ENCODE data around the gene IRF1.
A peak's percentile ranks its signal among the peaks of the same experiment; 100 is the strongest.
"Not testable (repeated sequence)": the region's sequence is repeated elsewhere in the genome, so short reads cannot be mapped to it uniquely, and the experiment has no call there.

Gene IRF1

DNA sequence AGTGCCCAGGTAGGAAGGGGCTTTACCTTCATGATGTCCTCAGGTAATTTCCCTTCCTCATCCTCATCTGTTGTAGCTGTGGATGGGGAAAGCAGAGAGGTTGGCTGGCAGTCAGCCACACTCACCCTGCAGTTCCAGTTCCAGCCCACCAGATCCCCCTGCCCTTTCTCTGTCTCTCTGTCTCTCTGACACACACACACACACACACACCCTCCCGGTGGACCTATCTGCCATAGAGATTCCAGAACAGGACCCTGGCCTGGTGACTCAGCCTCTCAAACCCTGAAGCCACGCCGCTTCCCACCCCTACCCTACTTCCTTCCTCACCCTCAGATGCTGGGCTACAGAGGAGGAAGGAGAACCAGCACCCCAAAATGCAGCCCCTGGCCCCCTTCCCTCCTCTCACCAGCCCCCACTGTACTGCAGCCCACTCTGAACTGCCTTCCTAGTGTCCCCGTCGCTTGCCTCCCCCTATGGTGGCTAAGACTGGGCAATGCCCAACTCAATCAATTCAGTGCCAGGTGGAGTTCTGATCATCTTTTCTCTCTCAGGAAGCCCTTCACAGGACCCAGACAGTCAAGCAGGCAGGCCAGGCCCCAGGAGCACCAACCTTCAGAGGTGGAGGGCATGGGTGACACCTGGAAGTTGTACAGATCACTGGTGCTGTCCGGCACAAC is 4.8 kb downstream of the IRF1 start:
- no peak for DNase-seq

DNA sequence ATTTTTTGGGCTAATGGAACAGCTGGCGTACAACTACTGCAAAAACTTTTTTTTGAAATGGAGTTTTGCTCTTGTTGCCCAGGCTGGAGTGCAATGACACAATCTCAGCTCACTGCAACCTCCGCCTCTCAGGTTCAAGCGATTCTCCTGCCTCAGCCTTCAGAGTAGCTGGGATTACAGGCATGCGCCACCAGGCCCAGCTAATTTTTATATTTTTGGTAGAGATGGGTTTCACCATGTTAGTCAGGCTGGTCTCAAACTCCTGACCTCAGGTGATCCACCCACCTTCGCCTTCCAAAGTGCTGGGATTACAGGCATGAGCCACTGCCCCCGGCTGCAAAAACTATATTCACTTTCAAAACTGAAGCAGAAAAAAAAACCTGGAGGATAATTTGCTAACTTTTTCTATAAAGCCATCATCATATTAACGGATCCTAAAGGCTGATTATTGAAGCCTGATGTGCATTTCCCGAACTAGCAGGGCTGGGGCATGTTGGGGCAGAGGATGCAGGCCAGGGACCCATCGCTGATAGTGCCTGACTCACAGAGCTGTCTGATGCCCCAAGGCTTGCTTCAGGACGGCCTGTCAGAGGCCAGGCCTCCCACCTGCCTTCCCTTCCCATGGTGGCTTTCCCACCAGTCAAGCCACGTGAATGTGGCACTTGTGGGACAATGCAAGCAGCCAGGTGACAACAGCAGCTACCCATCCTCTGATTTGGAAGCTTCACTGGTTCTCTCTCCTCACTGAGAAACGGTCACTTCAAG is 5.5 kb downstream of the IRF1 start:
- DNase-seq = not testable (repeated sequence)

DNA sequence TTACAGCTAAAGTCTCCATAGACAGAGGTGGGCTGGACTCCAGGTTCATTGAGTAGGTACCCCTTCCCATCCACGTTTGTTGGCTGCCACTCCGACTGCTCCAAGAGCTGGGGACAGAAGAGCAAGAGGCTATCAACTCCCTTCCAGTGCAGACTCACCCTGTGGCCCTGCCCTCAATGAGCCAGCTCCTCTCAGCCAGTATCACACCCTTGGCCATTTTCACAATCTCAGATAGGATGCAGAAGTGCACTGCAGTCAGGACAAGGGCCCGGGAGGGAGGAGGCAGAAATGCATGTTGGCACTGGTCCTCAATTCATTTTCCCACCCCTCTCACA is 6.2 kb downstream of the IRF1 start:
- no peak for DNase-seq

DNA sequence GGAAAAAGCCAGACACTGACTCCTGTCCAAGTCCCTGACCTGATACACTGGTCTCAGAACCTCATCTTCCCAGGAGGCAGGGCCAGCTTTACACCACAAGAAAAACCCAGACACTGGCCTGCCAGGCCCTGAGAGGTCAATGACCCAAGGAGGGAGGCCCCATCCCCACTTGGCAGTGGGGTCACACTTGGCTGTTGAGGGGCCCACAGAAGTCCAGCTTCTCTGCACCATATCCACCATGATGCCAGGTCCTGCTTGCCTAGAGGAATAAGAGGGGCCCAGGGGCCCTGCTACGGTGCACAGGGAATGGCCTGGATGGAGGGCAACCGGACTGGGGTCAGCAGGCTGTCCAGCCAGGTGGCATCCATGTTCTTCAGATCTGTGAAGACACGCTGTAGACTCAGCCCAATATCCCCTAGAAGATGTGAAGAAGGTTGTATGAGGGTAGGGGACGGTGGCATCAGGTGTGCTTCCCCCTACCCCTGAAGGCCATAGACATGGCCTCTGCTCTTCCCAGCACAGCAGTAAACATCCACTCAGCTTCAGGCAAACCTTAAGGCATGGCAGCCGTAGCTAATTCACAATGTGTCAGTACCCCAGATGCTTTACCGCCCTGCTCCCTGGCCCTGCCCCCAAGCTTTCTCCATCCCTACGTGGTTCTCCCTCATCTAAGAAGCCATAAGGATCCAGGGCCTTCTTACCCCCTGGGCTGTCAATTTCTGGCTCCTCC is 6.7 kb downstream of the IRF1 start:
- DNase-seq = no peak

DNA sequence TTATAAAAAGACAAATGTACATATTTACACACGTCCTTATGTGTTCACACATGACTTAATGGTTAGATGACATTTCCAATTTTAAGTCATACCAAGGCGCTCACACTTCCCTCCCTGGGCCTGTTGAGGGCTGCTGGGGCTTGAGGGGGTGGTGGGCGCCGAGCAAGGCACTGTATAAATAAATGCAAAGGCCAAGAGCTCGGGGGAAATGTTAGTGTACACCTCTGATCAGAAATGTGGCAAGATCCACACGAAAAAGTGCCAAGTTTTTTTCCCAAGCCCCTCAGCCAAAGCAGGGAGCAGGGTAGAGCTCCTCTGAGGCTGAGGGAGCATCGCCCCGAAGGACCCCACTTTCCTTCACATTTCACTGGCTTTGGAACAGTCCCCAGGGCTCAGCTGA is 7.5 kb downstream of the IRF1 start:
- no peak for DNase-seq

DNA sequence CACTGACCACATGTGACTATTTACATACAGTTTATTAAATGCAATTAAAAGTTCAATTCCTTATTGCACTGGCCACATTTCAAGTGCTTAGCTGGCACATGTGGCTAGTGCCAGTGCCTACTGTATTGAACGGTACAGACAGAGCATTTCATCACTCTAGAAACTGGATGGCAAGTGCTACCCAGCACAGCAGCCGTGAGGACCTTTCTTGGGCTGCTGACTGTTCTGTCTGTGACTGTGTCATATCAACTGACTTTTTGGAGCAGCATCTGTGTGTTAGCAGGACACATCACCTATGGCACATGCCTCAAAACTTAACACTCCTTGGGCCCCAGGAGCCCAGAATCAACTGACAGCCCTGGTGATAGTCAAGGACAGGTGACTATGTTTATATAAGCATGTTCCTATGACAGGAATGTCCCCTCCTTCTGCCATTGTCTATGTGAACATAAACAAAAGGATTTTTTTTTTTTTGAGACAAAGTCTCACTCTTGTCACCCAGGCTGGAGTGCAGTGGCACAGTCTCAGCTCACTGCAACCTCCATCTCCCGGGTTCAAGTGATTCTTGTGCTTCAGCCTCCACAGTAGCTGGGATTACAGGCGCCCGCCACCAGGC is 8.9 kb downstream of the IRF1 start:
- DNase-seq = no peak

DNA sequence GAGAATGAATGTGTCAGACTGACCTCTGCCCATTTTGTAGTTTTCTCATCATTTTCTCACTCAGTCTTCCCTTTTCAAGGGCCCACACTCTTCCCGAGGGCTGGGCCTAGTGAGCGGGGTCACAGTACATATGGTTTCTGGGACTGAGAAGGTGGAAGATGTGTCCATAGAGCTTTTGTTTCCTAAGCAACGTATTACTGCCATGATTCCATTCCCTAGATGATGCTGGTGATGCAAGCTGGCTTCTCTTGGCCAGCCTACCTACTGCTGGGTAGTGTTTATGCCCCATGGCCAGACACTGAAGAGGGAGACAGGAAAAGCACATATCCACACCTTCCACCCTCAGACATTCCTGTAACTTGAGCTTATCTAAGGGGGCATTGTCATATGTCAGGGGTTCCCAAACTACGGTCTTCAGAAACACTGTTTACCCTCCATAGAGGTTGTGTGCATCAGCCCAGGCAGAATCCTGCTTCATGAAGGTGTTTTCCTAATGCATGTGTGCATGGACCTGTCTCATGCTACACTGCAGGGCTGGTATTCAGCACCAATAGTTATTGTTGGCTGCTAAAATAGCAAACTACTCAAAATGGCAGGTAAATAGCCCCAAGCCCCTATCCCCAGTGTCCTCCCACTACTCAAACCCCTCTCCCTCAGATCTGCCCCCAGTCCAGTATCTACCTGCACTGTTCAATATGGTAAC is 9.5 kb downstream of the IRF1 start:
- no peak for DNase-seq

DNA sequence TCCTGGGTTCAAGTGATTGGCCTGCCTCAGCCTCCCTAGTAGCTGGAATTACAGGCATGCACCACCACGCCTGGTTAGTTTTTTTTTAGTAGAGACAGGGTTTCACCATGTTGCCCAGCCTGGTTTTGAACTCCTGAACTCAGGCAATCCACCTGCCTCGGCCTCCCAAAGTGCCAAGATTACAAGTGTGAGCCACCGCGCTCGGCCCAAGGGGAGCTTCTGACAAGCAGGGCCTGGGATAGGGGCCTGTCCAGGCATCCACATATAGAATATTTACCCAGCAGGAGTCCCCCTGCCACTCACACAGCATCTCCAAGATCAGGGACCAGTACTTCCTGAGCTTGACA is 10.1 kb downstream of the IRF1 start:
- no peak for DNase-seq

DNA sequence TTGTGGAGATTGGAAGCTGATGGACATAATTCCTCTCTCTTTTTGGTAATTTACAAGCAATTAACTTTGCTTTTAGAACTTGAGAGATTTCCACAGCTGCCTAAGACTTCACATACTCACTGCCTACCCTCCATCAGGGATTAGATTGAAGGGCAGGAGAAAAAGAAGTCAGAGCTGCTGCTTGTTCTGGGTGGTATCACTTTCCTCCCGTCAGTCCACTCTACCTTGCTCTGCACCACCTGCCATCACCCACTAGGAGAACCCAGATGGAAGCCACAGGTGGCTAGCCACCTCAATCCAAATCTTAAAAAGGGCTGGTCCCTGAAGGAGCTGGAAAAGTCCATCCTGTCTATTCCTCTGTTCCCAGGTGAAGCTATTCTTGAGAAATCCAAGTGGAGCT is 10.5 kb downstream of the IRF1 start:
- DNase-seq = no peak

DNA sequence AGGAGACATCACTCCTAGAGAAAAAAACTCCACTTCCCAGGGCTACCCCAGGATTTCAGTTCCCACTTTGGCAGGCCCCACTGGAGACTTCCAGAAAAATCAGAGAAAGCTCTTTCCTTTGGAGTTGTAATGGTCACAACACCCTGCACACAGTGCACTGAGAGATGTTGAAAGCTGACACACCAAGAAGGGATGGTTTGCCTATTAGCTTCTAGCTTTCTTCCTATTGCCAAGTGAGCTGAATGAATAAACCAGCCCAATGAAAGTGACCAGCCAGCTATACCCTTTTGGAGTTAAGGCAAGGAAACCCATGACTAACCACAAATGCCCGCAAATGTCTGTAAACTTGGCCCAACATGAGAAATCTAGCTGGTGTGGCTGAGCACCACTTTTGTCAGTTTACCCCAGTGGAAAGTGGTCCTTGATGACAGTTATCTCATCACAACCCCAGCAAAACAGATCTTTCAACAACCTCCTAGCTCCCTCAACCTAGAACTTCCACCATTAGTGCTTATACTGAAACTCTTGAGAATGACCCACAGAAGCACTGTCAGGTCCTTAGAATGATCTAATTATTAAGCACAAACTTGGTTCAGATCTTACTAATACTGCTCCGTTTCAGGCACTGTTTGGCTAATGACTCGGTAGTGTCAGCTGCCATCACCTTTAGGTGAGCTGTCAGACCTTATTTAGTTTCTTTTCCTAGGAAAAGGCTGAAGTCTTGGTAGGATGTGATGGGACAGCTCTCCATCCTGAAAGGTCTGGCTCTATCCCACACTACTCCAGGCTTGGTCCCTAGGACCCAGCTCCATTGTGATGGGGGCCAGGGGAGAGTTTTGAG is 11.2 kb downstream of the IRF1 start:
- DNase-seq = no peak

DNA sequence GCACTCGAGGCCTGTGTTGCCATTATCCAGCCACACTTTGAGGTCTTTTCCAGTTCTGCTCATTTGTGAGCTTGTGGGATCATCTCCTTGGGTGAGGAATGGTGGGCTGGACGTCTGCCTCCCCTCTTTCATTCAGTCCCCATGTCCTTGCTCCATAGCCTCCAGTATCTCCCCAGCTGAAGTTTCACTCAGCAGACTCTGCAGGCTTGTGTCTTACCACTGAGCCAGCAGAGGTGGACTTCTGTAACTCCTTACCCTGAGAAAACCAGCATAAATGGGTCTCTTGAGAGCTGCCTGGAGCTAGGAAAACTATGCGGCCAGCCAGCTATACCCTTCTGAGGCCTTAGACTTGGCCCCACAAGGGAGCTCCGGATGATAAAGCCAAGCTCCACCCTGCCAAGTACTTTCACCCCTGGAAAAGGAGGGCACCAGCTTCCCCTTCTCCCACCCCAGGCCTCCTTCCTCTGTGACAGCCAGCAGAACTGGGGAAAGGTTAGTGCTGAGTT is 12.2 kb downstream of the IRF1 start:
- no peak for DNase-seq

DNA sequence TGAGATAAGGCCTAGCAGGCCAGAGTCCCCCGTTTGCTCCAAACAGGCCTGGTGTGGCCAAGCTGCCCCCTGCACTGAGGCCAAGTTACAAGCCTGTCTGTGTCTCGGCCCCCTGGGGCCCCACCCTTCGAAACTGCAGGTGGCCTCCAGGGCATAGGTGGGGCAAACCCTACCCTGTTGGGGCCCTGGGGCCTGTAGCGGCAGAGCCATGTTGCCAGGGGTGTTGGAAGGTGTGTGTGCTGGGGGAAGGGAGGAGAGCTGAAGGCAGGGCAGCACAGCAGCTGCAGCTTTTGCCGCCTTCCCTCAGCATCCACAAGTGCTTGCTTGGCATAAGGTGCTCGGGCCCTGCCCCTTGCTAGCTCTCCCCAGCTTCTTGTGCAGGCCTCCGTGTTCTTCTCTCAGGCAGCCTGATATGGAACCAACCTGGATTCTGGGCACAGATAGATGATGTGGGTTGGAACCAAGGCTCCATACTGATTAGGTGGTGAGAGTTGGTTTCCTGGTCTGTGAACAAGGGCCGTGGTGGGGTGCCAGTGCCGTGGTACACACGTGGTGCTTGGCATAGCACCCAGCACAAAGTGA is 12.7 kb downstream of the IRF1 start:
- DNase-seq = peak; percentile 2

DNA sequence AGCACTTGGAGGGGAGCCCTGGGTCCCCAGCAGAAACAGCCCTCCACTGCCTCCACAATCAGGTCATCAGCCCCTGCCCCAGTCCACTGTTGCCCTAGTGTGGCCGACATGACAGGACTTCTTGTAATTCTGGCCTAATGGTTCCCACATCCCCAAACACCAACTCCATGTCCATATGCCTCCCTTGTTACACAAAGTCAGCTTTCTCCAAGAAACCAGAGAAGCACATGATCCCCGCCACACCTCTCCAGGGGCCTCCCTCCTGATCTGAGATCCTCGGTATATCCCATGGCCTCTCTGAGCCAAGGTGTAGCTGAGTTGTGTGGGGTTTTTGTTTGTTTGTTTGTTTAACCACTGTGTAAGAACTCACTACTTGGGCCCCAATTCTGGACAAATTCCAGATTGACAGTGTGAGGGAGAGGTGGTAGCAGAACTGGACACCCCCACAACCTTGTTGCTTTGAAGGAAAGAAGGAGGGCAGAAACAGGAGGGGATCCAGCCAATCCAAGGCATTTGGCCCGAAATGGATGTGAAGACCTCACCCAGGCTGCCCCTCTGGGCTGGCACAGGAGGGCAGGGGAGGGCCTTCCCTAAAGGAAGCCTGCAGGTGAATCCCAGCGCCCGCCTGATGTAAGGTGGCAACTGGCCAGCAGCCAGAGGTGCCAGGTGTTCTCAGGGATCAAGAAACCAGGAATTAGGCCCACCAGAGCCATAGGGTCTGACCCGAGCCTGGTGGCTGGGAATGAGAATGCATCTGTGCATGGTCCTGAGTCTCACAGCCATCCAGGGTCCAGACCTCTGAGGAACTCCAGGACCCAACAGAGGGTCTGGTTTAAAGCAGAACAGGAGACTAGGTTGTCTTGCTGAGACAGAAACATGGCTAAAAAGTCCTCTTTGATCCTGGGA is 13.4 kb downstream of the IRF1 start:
- DNase-seq = peak; percentile 60

DNA sequence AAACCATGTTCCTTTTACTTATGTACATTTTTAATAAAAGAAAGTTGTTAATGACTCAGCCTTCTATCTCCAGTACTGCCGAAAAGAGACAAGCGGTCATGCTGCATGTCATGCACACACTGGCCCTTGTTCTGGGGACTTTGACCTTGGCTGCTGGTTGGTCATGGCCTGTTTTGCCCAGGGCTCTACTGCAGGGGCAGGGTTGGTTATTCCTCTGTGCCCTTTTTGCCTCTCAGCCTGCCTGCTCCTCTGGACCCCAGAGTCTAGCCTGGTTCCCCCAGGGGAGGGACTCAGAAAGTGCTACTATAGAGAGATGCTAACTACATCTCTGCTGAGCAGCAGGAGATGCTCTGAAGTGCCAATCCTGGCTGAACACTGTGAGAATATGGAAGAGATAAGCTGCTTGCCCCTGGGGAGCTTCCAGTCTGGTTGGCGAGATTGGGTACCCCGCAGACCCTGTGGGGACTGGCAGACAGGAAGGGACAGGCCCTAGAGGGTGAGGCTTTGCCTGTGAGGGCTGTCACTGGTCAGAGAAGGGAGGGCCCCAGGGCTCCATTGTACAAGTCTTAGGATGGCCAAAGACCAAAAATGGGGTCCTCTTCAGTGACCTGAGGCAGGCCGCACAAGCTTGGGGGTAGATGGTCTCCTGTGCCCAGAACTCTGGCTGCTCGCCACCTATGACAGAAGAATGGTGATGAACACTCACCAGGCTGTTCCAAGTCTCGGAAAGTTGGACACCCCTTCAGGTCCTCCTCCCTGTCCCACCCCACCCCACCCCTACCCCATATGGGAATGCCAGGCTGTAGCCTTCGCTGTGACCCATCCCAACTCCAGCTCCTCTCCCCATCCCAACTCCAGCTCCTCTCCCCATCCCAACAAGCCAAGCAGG is 14.3 kb downstream of the IRF1 start:
- DNase-seq = no peak

DNA sequence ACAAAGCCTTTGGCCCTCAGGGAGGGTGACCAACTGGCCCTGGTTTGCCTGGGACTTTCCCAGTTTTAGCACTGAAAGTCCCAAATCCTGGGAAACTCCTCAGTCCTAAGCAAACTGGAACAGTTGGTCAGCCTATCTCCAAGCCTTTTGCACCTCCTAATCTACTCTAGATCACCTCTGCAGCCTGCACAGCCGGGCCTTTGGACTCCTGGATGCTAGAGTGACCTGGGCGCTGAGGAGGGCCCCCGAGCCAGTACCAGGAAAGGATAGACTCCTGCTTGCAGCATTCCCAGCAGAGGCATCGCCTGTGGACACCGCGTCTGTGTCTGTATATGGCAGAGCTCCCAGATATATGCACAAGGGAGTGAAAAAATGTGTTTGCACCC is 15.1 kb downstream of the IRF1 start:
- no peak for DNase-seq

DNA sequence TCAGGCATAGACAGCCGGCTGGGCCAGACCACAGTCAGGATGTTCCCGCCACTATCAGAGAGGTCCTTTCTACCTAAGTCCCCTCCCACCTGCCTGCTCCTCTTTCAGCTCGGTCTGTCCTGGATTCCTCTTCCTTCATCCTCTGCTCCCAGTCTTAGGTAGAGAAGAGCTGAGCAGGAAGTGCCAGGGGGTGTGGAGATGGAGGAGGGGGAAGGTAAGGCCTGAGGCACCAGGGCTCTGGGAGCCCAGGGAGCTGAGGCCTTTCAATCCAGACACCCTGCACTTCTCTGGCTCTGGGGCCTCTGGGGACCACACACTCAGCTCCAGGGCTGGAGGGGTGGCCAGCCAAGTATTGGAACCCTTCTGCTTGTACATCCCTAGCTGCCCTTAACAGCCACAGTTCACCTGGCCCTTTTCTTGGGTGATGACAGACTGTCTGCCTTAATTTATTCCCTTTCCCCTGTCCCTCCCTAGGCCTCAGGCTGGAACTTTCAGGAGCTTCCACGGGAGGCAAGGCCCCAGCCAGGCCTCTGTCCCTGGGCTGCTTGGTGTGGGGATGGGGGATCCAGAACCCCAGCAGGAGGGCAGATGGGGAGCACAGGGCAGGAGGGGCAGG is 15.6 kb downstream of the IRF1 start:
- DNase-seq = no peak

DNA sequence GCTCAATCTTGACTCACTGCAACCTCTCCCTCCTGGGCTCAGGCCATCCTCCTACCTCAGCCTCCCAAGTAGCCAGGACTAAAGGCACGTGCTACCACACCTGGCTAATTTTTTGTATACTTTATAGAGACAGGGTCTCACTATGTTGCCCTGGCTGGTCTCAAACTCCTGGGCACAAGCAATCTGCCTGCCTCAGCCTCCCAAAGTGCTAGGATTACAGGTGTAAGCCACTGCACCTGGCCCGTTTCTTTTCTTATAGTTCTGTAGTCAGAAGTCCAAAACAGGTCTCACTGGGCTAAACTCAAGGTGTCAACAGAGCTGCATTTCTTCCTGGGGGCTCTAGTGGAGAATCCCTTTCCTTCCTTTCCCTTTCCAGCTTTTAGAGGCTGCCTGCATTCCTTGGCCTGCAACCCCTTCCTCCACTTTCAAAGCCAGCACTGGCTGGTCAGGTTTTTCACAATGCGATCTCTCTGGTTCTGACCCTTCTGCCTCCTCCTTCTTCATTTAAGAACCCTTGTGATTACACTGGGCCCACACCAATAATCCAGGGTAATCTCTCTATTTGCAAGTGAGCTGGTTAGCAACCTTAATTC is 16.3 kb downstream of the IRF1 start:
- no peak for DNase-seq

DNA sequence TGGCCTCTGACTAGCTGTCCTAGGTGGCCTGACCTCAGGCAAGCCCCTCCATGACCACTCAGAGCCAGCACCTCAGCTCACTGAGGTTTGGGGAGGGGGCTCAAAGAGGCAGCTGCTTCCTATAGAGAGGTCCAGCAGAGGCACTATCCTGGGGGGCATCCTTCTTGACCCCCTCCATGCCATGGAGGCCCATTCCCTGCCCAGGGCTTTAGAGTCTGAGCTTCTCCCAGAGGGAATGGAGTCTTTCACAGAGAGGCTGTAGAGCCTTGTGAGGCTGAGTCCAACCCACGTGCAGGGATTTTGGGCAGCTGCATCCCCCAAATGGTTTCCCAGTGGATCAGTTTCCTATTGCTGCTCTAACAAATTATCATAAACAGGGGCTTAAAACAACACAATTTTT is 16.9 kb downstream of the IRF1 start:
- DNase-seq = no peak

Measured in DMS79 treated with DMSO at 0.1 percent for 48 hours (cell line).